ENCODE results near the gene GAL.

Gene GAL

GRCh38 chr11:68680541-68681231 is 3.7 kb upstream of the GAL start:
- no peak for DNase-seq (ENCODE audit: low read depth, low spot score)

GRCh38 chr11:68682531-68682961 is 1.8 kb upstream of the GAL start:
- DNase-seq (ENCODE audit: low read depth, low spot score): no peak

- no peak for DNase-seq (ENCODE audit: low read depth, low spot score)
Observed at GRCh38 chr11:68683121-68683520, 1.2 kb upstream of the GAL start.

GRCh38 chr11:68683536-68684384 is 584 bp upstream of the GAL start:
- DNase-seq (ENCODE audit: low read depth, low spot score): no peak

- DNase-seq (ENCODE audit: low read depth, low spot score): no peak
Observed at GRCh38 chr11:68685656-68686380, 1.5 kb downstream of the GAL start.

- DNase-seq (ENCODE audit: low read depth, low spot score): no peak
Observed at GRCh38 chr11:68686486-68686885, 2.1 kb downstream of the GAL start.

GRCh38 chr11:68687311-68687710 is 3.0 kb downstream of the GAL start:
- DNase-seq (ENCODE audit: low read depth, low spot score): no peak

- DNase-seq (ENCODE audit: low read depth, low spot score): no peak
Observed at GRCh38 chr11:68687986-68688385, 3.6 kb downstream of the GAL start.

GRCh38 chr11:68688881-68689280 is 4.5 kb downstream of the GAL start:
- DNase-seq (ENCODE audit: low read depth, low spot score): no peak

GRCh38 chr11:68689737-68690625 is 5.6 kb downstream of the GAL start:
- no peak for DNase-seq (ENCODE audit: low read depth, low spot score)

- no peak for DNase-seq (ENCODE audit: low read depth, low spot score)
Observed at GRCh38 chr11:68690671-68691401, 6.5 kb downstream of the GAL start.

- DNase-seq (ENCODE audit: low read depth, low spot score): no peak
Observed at GRCh38 chr11:68691402-68691784, 7.0 kb downstream of the GAL start.

GRCh38 chr11:68692115-68692514 is 7.8 kb downstream of the GAL start:
- DNase-seq (ENCODE audit: low read depth, low spot score): no peak

GRCh38 chr11:68692871-68693483 is 8.6 kb downstream of the GAL start:
- DNase-seq (ENCODE audit: low read depth, low spot score): no peak

- DNase-seq (ENCODE audit: low read depth, low spot score): no peak
Observed at GRCh38 chr11:68693484-68693882, 9.1 kb downstream of the GAL start.

- no peak for DNase-seq (ENCODE audit: low read depth, low spot score)
Observed at GRCh38 chr11:68694431-68695297, 10.3 kb downstream of the GAL start.

- no peak for DNase-seq (ENCODE audit: low read depth, low spot score)
Observed at GRCh38 chr11:68695531-68695930, 11.2 kb downstream of the GAL start.

GRCh38 chr11:68698993-68699392 is 14.6 kb downstream of the GAL start:
- no peak for DNase-seq (ENCODE audit: low read depth, low spot score)

- DNase-seq (ENCODE audit: low read depth, low spot score): no peak
Observed at GRCh38 chr11:68704887-68705286, 20.5 kb downstream of the GAL start.
